ENCODE data around the gene TMEFF2.
"Not testable (repeated sequence)": the region's sequence is repeated elsewhere in the genome, so short reads cannot be mapped to it uniquely, and the experiment has no call there.

The TMEFF2 gene

GRCh38 chr2:191932286-191932685 is 262.4 kb downstream of the TMEFF2 start:
- DNase-seq (ENCODE audit: low read depth in 3 of 3) = no peak

- DNase-seq (ENCODE audit: low read depth in 3 of 3) = no peak
Measured at GRCh38 chr2:191931329-191931728, 263.4 kb downstream of the TMEFF2 start.

- DNase-seq (ENCODE audit: low read depth in 3 of 3) = no peak
Measured at GRCh38 chr2:191930205-191930604, 264.5 kb downstream of the TMEFF2 start.

- DNase-seq (ENCODE audit: low read depth in 3 of 3) = no peak
Measured at GRCh38 chr2:191929288-191929687, 265.4 kb downstream of the TMEFF2 start.

GRCh38 chr2:191927991-191928390 is 266.7 kb downstream of the TMEFF2 start:
- DNase-seq (ENCODE audit: low read depth in 3 of 3) = no peak

GRCh38 chr2:191927319-191927867 is 267.3 kb downstream of the TMEFF2 start:
- no peak for DNase-seq (ENCODE audit: low read depth in 3 of 3)

- DNase-seq (ENCODE audit: low read depth in 3 of 3) = no peak
Measured at GRCh38 chr2:191926671-191927070, 268.1 kb downstream of the TMEFF2 start.

GRCh38 chr2:191923652-191923997 is 271.1 kb downstream of the TMEFF2 start:
- no peak for DNase-seq (ENCODE audit: low read depth in 3 of 3)

- DNase-seq (ENCODE audit: low read depth in 3 of 3) = no peak
Measured at GRCh38 chr2:191922736-191923651, 271.7 kb downstream of the TMEFF2 start.

- not testable (repeated sequence) for DNase-seq (ENCODE audit: low read depth in 3 of 3)
Measured at GRCh38 chr2:191921650-191922049, 273.1 kb downstream of the TMEFF2 start.

- DNase-seq (ENCODE audit: low read depth in 3 of 3) = no peak
Measured at GRCh38 chr2:191920502-191920901, 274.2 kb downstream of the TMEFF2 start.

- DNase-seq (ENCODE audit: low read depth in 3 of 3) = no peak
Measured at GRCh38 chr2:191917967-191918651, 276.6 kb downstream of the TMEFF2 start.

- DNase-seq (ENCODE audit: low read depth in 3 of 3) = no peak
Measured at GRCh38 chr2:191917430-191917881, 277.3 kb downstream of the TMEFF2 start.

- DNase-seq (ENCODE audit: low read depth in 3 of 3) = no peak
Measured at GRCh38 chr2:191916826-191917225, 277.9 kb downstream of the TMEFF2 start.

- no peak for DNase-seq (ENCODE audit: low read depth in 3 of 3)
Measured at GRCh38 chr2:191915750-191916149, 279.0 kb downstream of the TMEFF2 start.

GRCh38 chr2:191913796-191914195 is 280.9 kb downstream of the TMEFF2 start:
- no peak for DNase-seq (ENCODE audit: low read depth in 3 of 3)

GRCh38 chr2:191912764-191913163 is 282.0 kb downstream of the TMEFF2 start:
- no peak for DNase-seq (ENCODE audit: low read depth in 3 of 3)

- no peak for DNase-seq (ENCODE audit: low read depth in 3 of 3)
Measured at GRCh38 chr2:191910518-191910917, 284.2 kb downstream of the TMEFF2 start.

- no peak for DNase-seq (ENCODE audit: low read depth in 3 of 3)
Measured at GRCh38 chr2:191908874-191909273, 285.9 kb downstream of the TMEFF2 start.

- no peak for DNase-seq (ENCODE audit: low read depth in 3 of 3)
Measured at GRCh38 chr2:191907545-191907944, 287.2 kb downstream of the TMEFF2 start.

GRCh38 chr2:191907091-191907490 is 287.6 kb downstream of the TMEFF2 start:
- no peak for DNase-seq (ENCODE audit: low read depth in 3 of 3)

- DNase-seq (ENCODE audit: low read depth in 3 of 3) = no peak
Measured at GRCh38 chr2:191905336-191905735, 289.4 kb downstream of the TMEFF2 start.

- no peak for DNase-seq (ENCODE audit: low read depth in 3 of 3)
Measured at GRCh38 chr2:191901031-191901430, 293.7 kb downstream of the TMEFF2 start.
